Measurements from ENCODE around the gene MR1. TPM values are rescaled to one million over a fixed set of nuclear protein-coding genes. Genes with fewer than 3 reads are reported as not detected.

The MR1 gene
- total and polyA plus RNA-seq, 2 of the 13 experiments (the other 11 are each of a cell fraction or from before 2014, with no cell fraction given) = 7.7 to 10.4 TPM

DNA sequence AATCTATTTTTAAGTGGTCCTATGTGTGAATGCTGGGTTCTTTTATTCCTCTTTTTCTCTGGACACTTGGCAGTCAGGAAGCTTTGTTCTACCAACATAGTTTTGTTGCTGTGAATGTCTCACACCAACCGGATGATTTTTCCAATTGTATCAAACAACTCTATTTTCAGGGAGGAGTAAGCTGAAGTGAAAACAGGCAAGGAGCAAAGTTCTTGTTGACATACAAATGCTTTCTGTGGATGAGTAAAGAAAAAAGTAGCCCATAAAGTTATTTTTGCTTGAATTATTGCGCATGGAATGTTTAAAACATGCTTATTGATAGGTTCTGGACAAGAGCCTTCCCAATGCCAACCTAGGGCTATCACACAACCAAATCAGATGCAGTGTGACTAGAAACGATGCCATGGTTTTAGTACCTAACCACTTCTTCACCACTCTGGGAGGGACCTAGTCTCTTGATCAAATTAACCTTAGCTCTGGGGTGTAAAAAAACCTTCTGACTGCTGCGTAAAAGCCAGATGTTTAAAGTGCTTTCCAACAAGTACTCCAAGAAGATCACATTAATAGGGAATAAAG, 59.2 kb downstream of the MR1 start (continued):
- TF ChIP-seq, protein P1, sequence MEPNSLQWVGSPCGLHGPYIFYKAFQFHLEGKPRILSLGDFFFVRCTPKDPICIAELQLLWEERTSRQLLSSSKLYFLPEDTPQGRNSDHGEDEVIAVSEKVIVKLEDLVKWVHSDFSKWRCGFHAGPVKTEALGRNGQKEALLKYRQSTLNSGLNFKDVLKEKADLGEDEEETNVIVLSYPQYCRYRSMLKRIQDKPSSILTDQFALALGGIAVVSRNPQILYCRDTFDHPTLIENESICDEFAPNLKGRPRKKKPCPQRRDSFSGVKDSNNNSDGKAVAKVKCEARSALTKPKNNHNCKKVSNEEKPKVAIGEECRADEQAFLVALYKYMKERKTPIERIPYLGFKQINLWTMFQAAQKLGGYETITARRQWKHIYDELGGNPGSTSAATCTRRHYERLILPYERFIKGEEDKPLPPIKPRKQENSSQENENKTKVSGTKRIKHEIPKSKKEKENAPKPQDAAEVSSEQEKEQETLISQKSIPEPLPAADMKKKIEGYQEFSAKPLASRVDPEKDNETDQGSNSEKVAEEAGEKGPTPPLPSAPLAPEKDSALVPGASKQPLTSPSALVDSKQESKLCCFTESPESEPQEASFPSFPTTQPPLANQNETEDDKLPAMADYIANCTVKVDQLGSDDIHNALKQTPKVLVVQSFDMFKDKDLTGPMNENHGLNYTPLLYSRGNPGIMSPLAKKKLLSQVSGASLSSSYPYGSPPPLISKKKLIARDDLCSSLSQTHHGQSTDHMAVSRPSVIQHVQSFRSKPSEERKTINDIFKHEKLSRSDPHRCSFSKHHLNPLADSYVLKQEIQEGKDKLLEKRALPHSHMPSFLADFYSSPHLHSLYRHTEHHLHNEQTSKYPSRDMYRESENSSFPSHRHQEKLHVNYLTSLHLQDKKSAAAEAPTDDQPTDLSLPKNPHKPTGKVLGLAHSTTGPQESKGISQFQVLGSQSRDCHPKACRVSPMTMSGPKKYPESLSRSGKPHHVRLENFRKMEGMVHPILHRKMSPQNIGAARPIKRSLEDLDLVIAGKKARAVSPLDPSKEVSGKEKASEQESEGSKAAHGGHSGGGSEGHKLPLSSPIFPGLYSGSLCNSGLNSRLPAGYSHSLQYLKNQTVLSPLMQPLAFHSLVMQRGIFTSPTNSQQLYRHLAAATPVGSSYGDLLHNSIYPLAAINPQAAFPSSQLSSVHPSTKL (CRISPR knock-in tag; IDR thresholded peaks at IDR 0.05) = peak; percentile 86
- TF ChIP-seq HDAC1 (CRISPR knock-in tag; IDR thresholded peaks at IDR 0.05) = peak; percentile 47
- no peak for TF ChIP-seq ADNP (CRISPR knock-in tag; IDR thresholded peaks at IDR 0.05)
- TF ChIP-seq RARA (CRISPR knock-in tag; IDR thresholded peaks at IDR 0.05) = peak; percentile 35
- TF ChIP-seq ZNF792 (CRISPR knock-in tag; IDR thresholded peaks at IDR 0.05) = peak; percentile 36; the same call in 1 of the 2 replicates
- TF ChIP-seq ZNF460 (CRISPR knock-in tag; IDR thresholded peaks at IDR 0.05; ENCODE audit: borderline replicate concordance) = 0 out of 2 replicates have a peak, but pooled peaks have one; percentile 14
- TF ChIP-seq ZSCAN29 (CRISPR knock-in tag; conservative IDR thresholded peaks at IDR 0.05) = no peak
- TF ChIP-seq, protein P2, sequence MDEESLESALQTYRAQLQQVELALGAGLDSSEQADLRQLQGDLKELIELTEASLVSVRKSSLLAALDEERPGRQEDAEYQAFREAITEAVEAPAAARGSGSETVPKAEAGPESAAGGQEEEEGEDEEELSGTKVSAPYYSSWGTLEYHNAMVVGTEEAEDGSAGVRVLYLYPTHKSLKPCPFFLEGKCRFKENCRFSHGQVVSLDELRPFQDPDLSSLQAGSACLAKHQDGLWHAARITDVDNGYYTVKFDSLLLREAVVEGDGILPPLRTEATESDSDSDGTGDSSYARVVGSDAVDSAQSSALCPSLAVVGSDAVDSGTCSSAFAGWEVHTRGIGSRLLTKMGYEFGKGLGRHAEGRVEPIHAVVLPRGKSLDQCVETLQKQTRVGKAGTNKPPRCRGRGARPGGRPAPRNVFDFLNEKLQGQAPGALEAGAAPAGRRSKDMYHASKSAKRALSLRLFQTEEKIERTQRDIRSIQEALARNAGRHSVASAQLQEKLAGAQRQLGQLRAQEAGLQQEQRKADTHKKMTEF (CRISPR knock-in tag; IDR thresholded peaks at IDR 0.05) = peak; percentile 67
- TF ChIP-seq, protein P3, sequence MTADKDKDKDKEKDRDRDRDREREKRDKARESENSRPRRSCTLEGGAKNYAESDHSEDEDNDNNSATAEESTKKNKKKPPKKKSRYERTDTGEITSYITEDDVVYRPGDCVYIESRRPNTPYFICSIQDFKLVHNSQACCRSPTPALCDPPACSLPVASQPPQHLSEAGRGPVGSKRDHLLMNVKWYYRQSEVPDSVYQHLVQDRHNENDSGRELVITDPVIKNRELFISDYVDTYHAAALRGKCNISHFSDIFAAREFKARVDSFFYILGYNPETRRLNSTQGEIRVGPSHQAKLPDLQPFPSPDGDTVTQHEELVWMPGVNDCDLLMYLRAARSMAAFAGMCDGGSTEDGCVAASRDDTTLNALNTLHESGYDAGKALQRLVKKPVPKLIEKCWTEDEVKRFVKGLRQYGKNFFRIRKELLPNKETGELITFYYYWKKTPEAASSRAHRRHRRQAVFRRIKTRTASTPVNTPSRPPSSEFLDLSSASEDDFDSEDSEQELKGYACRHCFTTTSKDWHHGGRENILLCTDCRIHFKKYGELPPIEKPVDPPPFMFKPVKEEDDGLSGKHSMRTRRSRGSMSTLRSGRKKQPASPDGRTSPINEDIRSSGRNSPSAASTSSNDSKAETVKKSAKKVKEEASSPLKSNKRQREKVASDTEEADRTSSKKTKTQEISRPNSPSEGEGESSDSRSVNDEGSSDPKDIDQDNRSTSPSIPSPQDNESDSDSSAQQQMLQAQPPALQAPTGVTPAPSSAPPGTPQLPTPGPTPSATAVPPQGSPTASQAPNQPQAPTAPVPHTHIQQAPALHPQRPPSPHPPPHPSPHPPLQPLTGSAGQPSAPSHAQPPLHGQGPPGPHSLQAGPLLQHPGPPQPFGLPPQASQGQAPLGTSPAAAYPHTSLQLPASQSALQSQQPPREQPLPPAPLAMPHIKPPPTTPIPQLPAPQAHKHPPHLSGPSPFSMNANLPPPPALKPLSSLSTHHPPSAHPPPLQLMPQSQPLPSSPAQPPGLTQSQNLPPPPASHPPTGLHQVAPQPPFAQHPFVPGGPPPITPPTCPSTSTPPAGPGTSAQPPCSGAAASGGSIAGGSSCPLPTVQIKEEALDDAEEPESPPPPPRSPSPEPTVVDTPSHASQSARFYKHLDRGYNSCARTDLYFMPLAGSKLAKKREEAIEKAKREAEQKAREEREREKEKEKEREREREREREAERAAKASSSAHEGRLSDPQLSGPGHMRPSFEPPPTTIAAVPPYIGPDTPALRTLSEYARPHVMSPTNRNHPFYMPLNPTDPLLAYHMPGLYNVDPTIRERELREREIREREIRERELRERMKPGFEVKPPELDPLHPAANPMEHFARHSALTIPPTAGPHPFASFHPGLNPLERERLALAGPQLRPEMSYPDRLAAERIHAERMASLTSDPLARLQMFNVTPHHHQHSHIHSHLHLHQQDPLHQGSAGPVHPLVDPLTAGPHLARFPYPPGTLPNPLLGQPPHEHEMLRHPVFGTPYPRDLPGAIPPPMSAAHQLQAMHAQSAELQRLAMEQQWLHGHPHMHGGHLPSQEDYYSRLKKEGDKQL (CRISPR knock-in tag; IDR thresholded peaks at IDR 0.05; ENCODE audit: low read depth) = 0 out of 2 replicates have a peak, but pooled peaks have one; percentile 49
- TF ChIP-seq, protein P4, sequence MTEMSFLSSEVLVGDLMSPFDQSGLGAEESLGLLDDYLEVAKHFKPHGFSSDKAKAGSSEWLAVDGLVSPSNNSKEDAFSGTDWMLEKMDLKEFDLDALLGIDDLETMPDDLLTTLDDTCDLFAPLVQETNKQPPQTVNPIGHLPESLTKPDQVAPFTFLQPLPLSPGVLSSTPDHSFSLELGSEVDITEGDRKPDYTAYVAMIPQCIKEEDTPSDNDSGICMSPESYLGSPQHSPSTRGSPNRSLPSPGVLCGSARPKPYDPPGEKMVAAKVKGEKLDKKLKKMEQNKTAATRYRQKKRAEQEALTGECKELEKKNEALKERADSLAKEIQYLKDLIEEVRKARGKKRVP (CRISPR knock-in tag; IDR thresholded peaks at IDR 0.05) = peak in 1 of 2 experiments; percentile 24; a peak in 1 of 4 replicates
- peak; percentile 25; the same call in 1 of the 2 replicates for TF ChIP-seq MED1 (CRISPR knock-in tag; IDR thresholded peaks at IDR 0.05)
- TF ChIP-seq MAF1 (CRISPR knock-in tag; IDR thresholded peaks at IDR 0.05; ENCODE audit: borderline replicate concordance) = no peak
- TF ChIP-seq TCF7 (IDR thresholded peaks at IDR 0.05; ENCODE audit: low read depth) = peak; percentile 44; the same call in 1 of the 2 replicates
- TF ChIP-seq, protein P5, sequence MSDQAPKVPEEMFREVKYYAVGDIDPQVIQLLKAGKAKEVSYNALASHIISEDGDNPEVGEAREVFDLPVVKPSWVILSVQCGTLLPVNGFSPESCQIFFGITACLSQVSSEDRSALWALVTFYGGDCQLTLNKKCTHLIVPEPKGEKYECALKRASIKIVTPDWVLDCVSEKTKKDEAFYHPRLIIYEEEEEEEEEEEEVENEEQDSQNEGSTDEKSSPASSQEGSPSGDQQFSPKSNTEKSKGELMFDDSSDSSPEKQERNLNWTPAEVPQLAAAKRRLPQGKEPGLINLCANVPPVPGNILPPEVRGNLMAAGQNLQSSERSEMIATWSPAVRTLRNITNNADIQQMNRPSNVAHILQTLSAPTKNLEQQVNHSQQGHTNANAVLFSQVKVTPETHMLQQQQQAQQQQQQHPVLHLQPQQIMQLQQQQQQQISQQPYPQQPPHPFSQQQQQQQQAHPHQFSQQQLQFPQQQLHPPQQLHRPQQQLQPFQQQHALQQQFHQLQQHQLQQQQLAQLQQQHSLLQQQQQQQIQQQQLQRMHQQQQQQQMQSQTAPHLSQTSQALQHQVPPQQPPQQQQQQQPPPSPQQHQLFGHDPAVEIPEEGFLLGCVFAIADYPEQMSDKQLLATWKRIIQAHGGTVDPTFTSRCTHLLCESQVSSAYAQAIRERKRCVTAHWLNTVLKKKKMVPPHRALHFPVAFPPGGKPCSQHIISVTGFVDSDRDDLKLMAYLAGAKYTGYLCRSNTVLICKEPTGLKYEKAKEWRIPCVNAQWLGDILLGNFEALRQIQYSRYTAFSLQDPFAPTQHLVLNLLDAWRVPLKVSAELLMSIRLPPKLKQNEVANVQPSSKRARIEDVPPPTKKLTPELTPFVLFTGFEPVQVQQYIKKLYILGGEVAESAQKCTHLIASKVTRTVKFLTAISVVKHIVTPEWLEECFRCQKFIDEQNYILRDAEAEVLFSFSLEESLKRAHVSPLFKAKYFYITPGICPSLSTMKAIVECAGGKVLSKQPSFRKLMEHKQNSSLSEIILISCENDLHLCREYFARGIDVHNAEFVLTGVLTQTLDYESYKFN (CRISPR knock-in tag; conservative IDR thresholded peaks at IDR 0.05) = peak; percentile 90
